ENCODE data around the gene TTLL10. TPM values are rescaled to one million over a fixed set of nuclear protein-coding genes. Genes with fewer than 3 reads are reported as not detected.

TTLL10 gene
- total RNA-seq, 1 experiment from 2014 or later: not detected

GRCh38 chr1:1216770-1217620, 43.3 kb downstream of the TTLL10 start:
- no peaks in the 10 kb centered on the region for H3K9me3 Mint-ChIP-seq (ENCODE audit: unreplicated experiment)
- ChIA-PET CTCF (no interaction called here), POLR2A (interaction anchor here (1.0 kb wide), 2 partner anchors 8 to 14 kb away, joined by 3 to 5 read pairs; no protein-coding TSS in a partner anchor)
- H3K36me3 Mint-ChIP-seq (ENCODE audit: insufficient read depth, unreplicated experiment): peaks cover 27% of the 10 kb centered on the region
- intact Hi-C loops (cut with micrococcal nuclease): no loop called here
- no peak overlapping the region for H3K27ac Mint-ChIP-seq (ENCODE audit: low read depth, unreplicated experiment)
- H3K4me1 Mint-ChIP-seq (ENCODE audit: insufficient read depth, unreplicated experiment): no peaks in the 10 kb centered on the region
- no peak for TF ChIP-seq CTCF (IDR thresholded peaks at IDR 0.05; ENCODE audit: unreplicated experiment)
- H3K27me3 Mint-ChIP-seq (ENCODE audit: insufficient read depth, unreplicated experiment): no peaks in the 10 kb centered on the region
- no peak overlapping the region for H3K4me3 Mint-ChIP-seq (ENCODE audit: unreplicated experiment)
- DNase-seq (ENCODE audit: unreplicated experiment): no peak
- TSS peak; percentile 82 for BruUV-seq (replicated peaks)

- Mint-ChIP-seq H3K27ac (ENCODE audit: low read depth, unreplicated experiment) (peak overlapping the region; percentile 42), H3K4me3 (ENCODE audit: unreplicated experiment) (no peak overlapping the region), H3K36me3 (ENCODE audit: insufficient read depth, unreplicated experiment) (peaks cover 27% of the 10 kb centered on the region), H3K27me3 (ENCODE audit: insufficient read depth, unreplicated experiment) (no peaks in the 10 kb centered on the region), H3K4me1 (ENCODE audit: insufficient read depth, unreplicated experiment) (no peaks in the 10 kb centered on the region), H3K9me3 (ENCODE audit: unreplicated experiment) (no peaks in the 10 kb centered on the region)
- intact Hi-C loops (cut with micrococcal nuclease): no loop called here
- no peak for TF ChIP-seq CTCF (IDR thresholded peaks at IDR 0.05; ENCODE audit: unreplicated experiment)
- peak; percentile 73 for DNase-seq (ENCODE audit: unreplicated experiment)
- ChIA-PET CTCF (no interaction called here), POLR2A (interaction anchor here (1.0 kb wide), 2 partner anchors 7 to 56 kb away, joined by 4 to 5 read pairs; partner anchors contain the start of gene UBE2J2)
- BruUV-seq (replicated peaks): no TSS peak
Measured at GRCh38 chr1:1217621-1218523, 44.2 kb downstream of the TTLL10 start.

- POLR2A ChIA-PET: interaction anchor here (1.0 kb wide), 1 partner anchor 55 kb away, joined by 4 read pairs; the partner anchor contains the start of gene UBE2J2
- peaks cover 34% of the 10 kb centered on the region for H3K36me3 Mint-ChIP-seq (ENCODE audit: insufficient read depth, unreplicated experiment)
Measured at GRCh38 chr1:1218524-1219200, 45.0 kb downstream of the TTLL10 start.

More at GRCh38 chr1:1218524-1219200, 45.0 kb downstream of the TTLL10 start:
- peak overlapping the region; percentile 42 for H3K27ac Mint-ChIP-seq (ENCODE audit: low read depth, unreplicated experiment)
- CTCF ChIA-PET: interaction anchor here (1.0 kb wide), 1 partner anchor 101 kb away, joined by 4 read pairs; no protein-coding TSS in a partner anchor
- intact Hi-C loops (cut with micrococcal nuclease): no loop called here
- DNase-seq (ENCODE audit: unreplicated experiment): no peak
- no peaks in the 10 kb centered on the region for H3K27me3 Mint-ChIP-seq (ENCODE audit: insufficient read depth, unreplicated experiment)
- BruUV-seq (replicated peaks): no TSS peak
- TF ChIP-seq CTCF (IDR thresholded peaks at IDR 0.05; ENCODE audit: unreplicated experiment): no peak
- no peaks in the 10 kb centered on the region for H3K9me3 Mint-ChIP-seq (ENCODE audit: unreplicated experiment)
- H3K4me1 Mint-ChIP-seq (ENCODE audit: insufficient read depth, unreplicated experiment): no peaks in the 10 kb centered on the region
- no peak overlapping the region for H3K4me3 Mint-ChIP-seq (ENCODE audit: unreplicated experiment)
